Stimulated activated CD8-positive, alpha-beta memory T cell treated with anti-CD3 and anti-CD28 coated beads, Interleukin-7, amount 100 ng/mL, for 1 hour (primary cell): ENCODE measurements around the gene DMTF1.

Source experiments
- DNase-seq, 2 donors: peaks; one replicate each; pipeline ENCODE4 v3.0.0-alpha.2; 2020; ENCODE audit warnings: low read depth in 2 of 2

The DMTF1 gene

GRCh38 chr7:87146740-87147386 is 5.4 kb upstream of the DMTF1 start:
- no peak for DNase-seq

- DNase-seq = no peak
These were observed 4.8 kb upstream of the DMTF1 start for GRCh38 chr7:87147500-87147899.

- DNase-seq = no peak
These were observed 3.8 kb upstream of the DMTF1 start for GRCh38 chr7:87148332-87148955.

- DNase-seq = no peak
These were observed 1.1 kb upstream of the DMTF1 start for GRCh38 chr7:87151002-87151728.

GRCh38 chr7:87151729-87152111 is 533 bp upstream of the DMTF1 start:
- no peak for DNase-seq

GRCh38 chr7:87152897-87153641 is 816 bp downstream of the DMTF1 start:
- DNase-seq = peak in 1 of 2 donors; percentile 9

GRCh38 chr7:87154166-87154565 is 1.9 kb downstream of the DMTF1 start:
- no peak for DNase-seq

GRCh38 chr7:87154569-87154968 is 2.3 kb downstream of the DMTF1 start:
- no peak for DNase-seq

- no peak for DNase-seq
These were observed 3.5 kb downstream of the DMTF1 start for GRCh38 chr7:87155788-87156187.

GRCh38 chr7:87156709-87157108 is 4.5 kb downstream of the DMTF1 start:
- DNase-seq = no peak

- no peak for DNase-seq
These were observed 7.3 kb downstream of the DMTF1 start for GRCh38 chr7:87159538-87159937.

GRCh38 chr7:87164433-87164832 is 12.2 kb downstream of the DMTF1 start:
- DNase-seq = no peak

GRCh38 chr7:87170828-87171227 is 18.6 kb downstream of the DMTF1 start:
- DNase-seq = no peak

- no peak for DNase-seq
These were observed 19.2 kb downstream of the DMTF1 start for GRCh38 chr7:87171282-87171934.

- DNase-seq = no peak
These were observed 21.2 kb downstream of the DMTF1 start for GRCh38 chr7:87173471-87173870.

GRCh38 chr7:87178320-87178719 is 26.1 kb downstream of the DMTF1 start:
- no peak for DNase-seq

- DNase-seq = no peak
These were observed 26.9 kb downstream of the DMTF1 start for GRCh38 chr7:87179180-87179579.

- DNase-seq = no peak
These were observed 34.9 kb downstream of the DMTF1 start for GRCh38 chr7:87187120-87187519.

GRCh38 chr7:87188930-87189329 is 36.7 kb downstream of the DMTF1 start:
- DNase-seq = no peak

- DNase-seq = no peak
These were observed 38.5 kb downstream of the DMTF1 start for GRCh38 chr7:87190783-87191182.

GRCh38 chr7:87192784-87193487 is 40.7 kb downstream of the DMTF1 start:
- DNase-seq = no peak
